ENCODE data around the gene YEATS2. TPM values are rescaled to one million over a fixed set of nuclear protein-coding genes. Genes with fewer than 3 reads are reported as not detected.
"Not testable (repeated sequence)": the region's sequence is repeated elsewhere in the genome, so short reads cannot be mapped to it uniquely, and the experiment has no call there.

The YEATS2 gene
- total and polyA plus RNA-seq, 4 experiments from 2014 or later = 1.6 to 26.9 (median 16.6) TPM

- H3K27ac Mint-ChIP-seq = peak overlapping the region in 1 of 7 donors; percentile 36
- Histone ChIP-seq H3K4me1 (ENCODE audit: insufficient read depth, low read length) (no peaks in the 10 kb centered on the region), H3K36me3 (ENCODE audit: insufficient read depth, low read length) (no peaks in the 10 kb centered on the region), H3K9me3 (ENCODE audit: control insufficient read depth in 1 of 2, low read length in 2 of 2) (no peaks in the 10 kb centered on the region), H3K27me3 (ENCODE audit: insufficient read depth, low read length) (no peaks in the 10 kb centered on the region), H3K4me3 (ENCODE audit: low read length in 2 of 2) (no peak overlapping the region), H3K27ac (ENCODE audit: low read depth, low read length) (no peak overlapping the region)
- intact Hi-C loops (cut with micrococcal nuclease) = loop anchor here (5.0 kb wide), 1 partner anchor 33 kb away; no protein-coding TSS in a partner anchor
- H3K4me3 Mint-ChIP-seq = no peak overlapping the region
- no peaks in the 10 kb centered on the region for H3K9me3 Mint-ChIP-seq
- H3K27me3 Mint-ChIP-seq = no peaks in the 10 kb centered on the region
- ChIA-PET POLR2A (ENCODE audit: partially characterized antibody) (no interaction called here), CTCF (ENCODE audit: partially characterized antibody) (interaction anchor here (0.7 kb wide), 1 partner anchor 211 kb away, joined by 3 read pairs; no protein-coding TSS in a partner anchor)
- peaks cover 25 to 41% of the 10 kb centered on the region in 2 donors for H3K36me3 Mint-ChIP-seq
- peaks cover 0 to 1% (median 0%) of the 10 kb centered on the region in 4 donors for H3K4me1 Mint-ChIP-seq
- DNase-seq = no peak
Measured at GRCh38 chr3:183680061-183680460, 17.5 kb upstream of the YEATS2 start.

DNA sequence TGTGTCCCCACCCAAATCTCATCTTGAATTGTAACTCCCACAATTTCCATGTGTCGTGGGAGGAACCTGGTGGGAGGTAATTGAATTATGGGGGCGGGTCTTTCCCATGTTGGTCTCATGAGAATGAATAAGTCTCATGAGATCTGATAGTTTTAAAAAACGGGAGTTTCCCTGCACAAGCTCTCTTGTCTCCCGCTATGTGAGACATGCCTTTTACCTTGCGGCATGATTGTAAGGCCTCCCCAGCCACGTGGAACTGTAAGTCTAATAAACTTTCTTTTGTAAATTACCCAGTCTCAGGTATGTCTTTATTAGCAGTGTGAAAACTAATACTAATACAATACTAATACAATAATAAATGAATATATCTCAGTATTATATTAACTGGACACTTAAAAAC lies 9.9 kb upstream of the YEATS2 start:
- no peaks in the 10 kb centered on the region for H3K36me3 ChIP-seq (ENCODE audit: insufficient read depth, low read length)
- Mint-ChIP-seq H3K36me3 (no peaks in the 10 kb centered on the region), H3K27ac (no peak overlapping the region), H3K9me3 (peaks cover 0 to 3% (median 0%) of the 10 kb centered on the region in 8 donors), H3K4me1 (peaks cover 0 to 2% (median 0%) of the 10 kb centered on the region in 4 donors), H3K4me3 (no peak overlapping the region), H3K27me3 (no peaks in the 10 kb centered on the region)
- no peaks in the 10 kb centered on the region for H3K4me1 ChIP-seq (ENCODE audit: insufficient read depth, low read length)
- no peak for DNase-seq
- intact Hi-C loops (cut with micrococcal nuclease) = no loop called here
- CTCF ChIA-PET (ENCODE audit: partially characterized antibody) = interaction anchor here (1.3 kb wide), 1 partner anchor 9 kb away, joined by 3 read pairs; no protein-coding TSS in a partner anchor
- no peak overlapping the region for H3K27ac ChIP-seq (ENCODE audit: low read depth, low read length)
- H3K9me3 ChIP-seq (ENCODE audit: control insufficient read depth in 1 of 2, low read length in 2 of 2) = no peaks in the 10 kb centered on the region
- POLR2A ChIA-PET (ENCODE audit: partially characterized antibody) = interaction anchor here (1.1 kb wide), 1 partner anchor 52 kb away, joined by 3 read pairs; no protein-coding TSS in a partner anchor
- no peak overlapping the region for H3K4me3 ChIP-seq (ENCODE audit: low read length in 2 of 2)
- H3K27me3 ChIP-seq (ENCODE audit: insufficient read depth, low read length) = no peaks in the 10 kb centered on the region

- Mint-ChIP-seq H3K36me3 (no peaks in the 10 kb centered on the region), H3K9me3 (peaks cover 0 to 3% (median 0%) of the 10 kb centered on the region in 8 donors), H3K4me3 (no peak overlapping the region), H3K27me3 (no peaks in the 10 kb centered on the region), H3K4me1 (peaks cover 0 to 2% (median 0%) of the 10 kb centered on the region in 4 donors), H3K27ac (peak overlapping the region in 1 of 7 donors; percentile 37)
- Histone ChIP-seq H3K9me3 (ENCODE audit: control insufficient read depth in 1 of 2, low read length in 2 of 2) (no peaks in the 10 kb centered on the region), H3K4me1 (ENCODE audit: insufficient read depth, low read length) (no peaks in the 10 kb centered on the region), H3K36me3 (ENCODE audit: insufficient read depth, low read length) (no peaks in the 10 kb centered on the region), H3K27ac (ENCODE audit: low read depth, low read length) (no peak overlapping the region), H3K4me3 (ENCODE audit: low read length in 2 of 2) (no peak overlapping the region), H3K27me3 (ENCODE audit: insufficient read depth, low read length) (no peaks in the 10 kb centered on the region)
- CTCF ChIA-PET (ENCODE audit: partially characterized antibody) = interaction anchor here (1.3 kb wide), 1 partner anchor 8 kb away, joined by 3 read pairs; no protein-coding TSS in a partner anchor
- intact Hi-C loops (cut with micrococcal nuclease) = no loop called here
- POLR2A ChIA-PET (ENCODE audit: partially characterized antibody) = interaction anchor here (1.1 kb wide), 1 partner anchor 53 kb away, joined by 3 read pairs; no protein-coding TSS in a partner anchor
- no peak for DNase-seq
Measured at GRCh38 chr3:183688874-183689273, 8.7 kb upstream of the YEATS2 start.

- H3K4me1 ChIP-seq (ENCODE audit: insufficient read depth, low read length); H3K36me3 ChIP-seq (ENCODE audit: insufficient read depth, low read length); H3K27me3 Mint-ChIP-seq; H3K4me3 Mint-ChIP-seq; H3K27me3 ChIP-seq (ENCODE audit: insufficient read depth, low read length); H3K9me3 ChIP-seq (ENCODE audit: control insufficient read depth in 1 of 2, low read length in 2 of 2); DNase-seq; CTCF ChIA-PET (ENCODE audit: partially characterized antibody); H3K36me3 Mint-ChIP-seq; H3K27ac Mint-ChIP-seq; intact Hi-C loops (cut with micrococcal nuclease); POLR2A ChIA-PET (ENCODE audit: partially characterized antibody); H3K9me3 Mint-ChIP-seq; H3K27ac ChIP-seq (ENCODE audit: low read depth, low read length); H3K4me1 Mint-ChIP-seq; H3K4me3 ChIP-seq (ENCODE audit: low read length in 2 of 2): not testable (repeated sequence)
Measured at GRCh38 chr3:183689621-183690020, 8.0 kb upstream of the YEATS2 start.

DNA sequence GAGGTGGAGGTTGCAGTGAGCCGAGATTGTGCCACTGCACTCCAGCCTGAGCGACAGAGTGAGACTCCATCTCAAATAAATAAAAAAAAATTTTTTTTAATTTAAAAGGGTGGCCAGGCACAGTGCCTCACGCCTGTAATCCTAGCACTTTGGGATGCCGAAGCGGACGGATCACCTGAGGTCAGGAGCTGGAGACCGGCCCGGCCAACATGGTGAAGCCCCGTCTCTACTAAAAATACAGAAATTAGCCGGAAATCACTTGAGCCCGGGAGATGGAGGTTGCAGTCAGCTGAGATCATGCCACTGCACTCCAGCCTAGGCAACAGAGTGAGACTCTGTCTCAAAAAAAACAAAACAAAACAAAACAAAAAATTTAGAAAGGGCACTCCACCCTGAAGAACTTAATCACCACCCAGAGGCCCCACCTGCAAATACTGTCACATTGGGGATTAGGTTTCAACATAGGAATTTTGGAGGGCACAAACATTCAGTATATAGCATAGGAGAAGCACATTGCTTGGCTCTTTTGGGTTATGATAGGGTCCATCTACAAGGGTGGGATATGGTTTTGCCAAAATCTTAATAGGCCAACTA lies 7.1 kb upstream of the YEATS2 start:
- intact Hi-C loops (cut with micrococcal nuclease) = no loop called here
- CTCF ChIA-PET (ENCODE audit: partially characterized antibody) = no interaction called here
- peaks cover 0 to 2% (median 0%) of the 10 kb centered on the region in 4 donors for H3K4me1 Mint-ChIP-seq

DNA sequence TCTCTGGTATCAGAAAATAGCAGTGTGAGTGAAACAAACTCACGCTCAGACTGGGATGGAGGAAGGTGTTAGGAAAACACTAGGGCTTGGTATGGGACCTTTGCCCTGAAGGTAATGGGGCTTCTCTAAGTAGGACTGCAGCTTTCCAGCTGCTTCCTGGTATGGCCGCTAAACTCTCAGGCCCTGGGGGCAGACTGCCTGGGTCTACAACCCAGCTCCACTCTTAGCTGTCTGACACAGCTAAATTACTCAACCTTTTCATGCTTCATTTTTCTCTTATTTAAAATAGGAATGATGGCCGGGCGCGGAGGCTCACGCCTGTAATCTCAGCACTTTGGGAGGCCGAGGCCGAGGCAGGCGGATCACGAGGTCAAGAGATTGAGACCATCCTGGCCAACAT lies 5.2 kb upstream of the YEATS2 start:
- no peak overlapping the region for H3K27ac Mint-ChIP-seq
- H3K9me3 ChIP-seq (ENCODE audit: control insufficient read depth in 1 of 2, low read length in 2 of 2) = no peaks in the 10 kb centered on the region
- no peak overlapping the region for H3K4me3 ChIP-seq (ENCODE audit: low read length in 2 of 2)
- no peaks in the 10 kb centered on the region for H3K9me3 Mint-ChIP-seq
- H3K27ac ChIP-seq (ENCODE audit: low read depth, low read length) = no peak overlapping the region
- CTCF ChIA-PET (ENCODE audit: partially characterized antibody) = interaction anchor here (0.6 kb wide), 1 partner anchor 45 kb away, joined by 3 read pairs; no protein-coding TSS in a partner anchor
- no peaks in the 10 kb centered on the region for H3K27me3 Mint-ChIP-seq
- H3K4me1 ChIP-seq (ENCODE audit: insufficient read depth, low read length) = peaks cover 6% of the 10 kb centered on the region
- H3K27me3 ChIP-seq (ENCODE audit: insufficient read depth, low read length) = no peaks in the 10 kb centered on the region
- intact Hi-C loops (cut with micrococcal nuclease) = no loop called here
- no peak for DNase-seq
- H3K4me1 Mint-ChIP-seq = peaks cover 4 to 6% (median 5%) of the 10 kb centered on the region in 4 donors
- no peaks in the 10 kb centered on the region for H3K36me3 ChIP-seq (ENCODE audit: insufficient read depth, low read length)
- no peak overlapping the region for H3K4me3 Mint-ChIP-seq
- H3K36me3 Mint-ChIP-seq = no peaks in the 10 kb centered on the region
- POLR2A ChIA-PET (ENCODE audit: partially characterized antibody) = interaction anchor here (0.6 kb wide), 1 partner anchor 14 kb away, joined by 3 read pairs; no protein-coding TSS in a partner anchor

More for the DNA sequence above, 7.1 kb upstream of the YEATS2 start:
- Mint-ChIP-seq H3K27me3 (no peaks in the 10 kb centered on the region), H3K4me3 (no peak overlapping the region), H3K9me3 (peaks cover 0 to 3% (median 0%) of the 10 kb centered on the region in 8 donors), H3K36me3 (no peaks in the 10 kb centered on the region), H3K27ac (no peak overlapping the region)
- DNase-seq = no peak
- no peak overlapping the region for H3K27ac ChIP-seq (ENCODE audit: low read depth, low read length)
- POLR2A ChIA-PET (ENCODE audit: partially characterized antibody) = no interaction called here
- no peaks in the 10 kb centered on the region for H3K36me3 ChIP-seq (ENCODE audit: insufficient read depth, low read length)
- no peak overlapping the region for H3K4me3 ChIP-seq (ENCODE audit: low read length in 2 of 2)
- H3K4me1 ChIP-seq (ENCODE audit: insufficient read depth, low read length) = no peaks in the 10 kb centered on the region
- no peaks in the 10 kb centered on the region for H3K9me3 ChIP-seq (ENCODE audit: control insufficient read depth in 1 of 2, low read length in 2 of 2)
- no peaks in the 10 kb centered on the region for H3K27me3 ChIP-seq (ENCODE audit: insufficient read depth, low read length)

- H3K4me3 Mint-ChIP-seq = peak overlapping the region in 2 of 8 donors; percentile 7 to 85
Measured at GRCh38 chr3:183695569-183696364, 1.8 kb upstream of the YEATS2 start.

More at GRCh38 chr3:183695569-183696364, 1.8 kb upstream of the YEATS2 start:
- CTCF ChIA-PET (ENCODE audit: partially characterized antibody) = interaction anchor here (2.4 kb wide), 1 partner anchor 59 kb away, joined by 15 read pairs; the partner anchor contains the start of gene KLHL24
- H3K4me1 ChIP-seq (ENCODE audit: insufficient read depth, low read length) = peaks cover 24% of the 10 kb centered on the region
- H3K27me3 ChIP-seq (ENCODE audit: insufficient read depth, low read length) = no peaks in the 10 kb centered on the region
- Mint-ChIP-seq H3K4me1 (peaks cover 23 to 32% (median 28%) of the 10 kb centered on the region in 4 donors), H3K27me3 (no peaks in the 10 kb centered on the region), H3K9me3 (no peaks in the 10 kb centered on the region), H3K36me3 (peaks cover 0 to 3% of the 10 kb centered on the region in 2 donors), H3K27ac (peak overlapping the region in 1 of 7 donors; percentile 14)
- no peaks in the 10 kb centered on the region for H3K36me3 ChIP-seq (ENCODE audit: insufficient read depth, low read length)
- no peaks in the 10 kb centered on the region for H3K9me3 ChIP-seq (ENCODE audit: control insufficient read depth in 1 of 2, low read length in 2 of 2)
- DNase-seq = no peak
- H3K27ac ChIP-seq (ENCODE audit: low read depth, low read length) = no peak overlapping the region
- no peak overlapping the region for H3K4me3 ChIP-seq (ENCODE audit: low read length in 2 of 2)
- intact Hi-C loops (cut with micrococcal nuclease) = loop anchor here (2.0 kb wide), 1 partner anchor 141 kb away; the partner anchor contains the start of gene KLHL6
- POLR2A ChIA-PET (ENCODE audit: partially characterized antibody) = interaction anchor here (4.6 kb wide), 1 partner anchor 59 kb away, joined by 89 read pairs; the partner anchor contains the start of gene KLHL24
